ENCODE data around the gene TMEM184C.

The TMEM184C gene

DNA sequence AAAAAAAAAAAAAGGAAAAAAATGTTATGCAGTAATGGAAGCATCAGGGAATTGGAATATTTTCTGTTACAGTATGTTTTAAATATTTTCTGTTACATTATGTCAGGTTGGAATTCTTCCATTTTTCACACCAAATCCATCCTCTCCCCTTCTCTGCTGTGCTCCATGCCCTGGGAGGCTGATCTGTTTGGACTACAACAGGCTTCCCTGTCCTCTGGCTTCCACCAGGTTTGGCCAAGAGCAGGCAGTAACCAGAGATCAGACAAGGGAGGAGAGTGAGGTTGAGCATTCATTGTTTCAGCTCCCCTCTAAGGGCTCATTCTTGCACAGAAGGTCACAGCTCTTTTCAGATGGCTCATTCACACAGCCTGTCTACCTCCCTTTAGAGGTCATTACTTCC lies 11.7 kb upstream of the TMEM184C start:
- DNase-seq = no peak

DNA sequence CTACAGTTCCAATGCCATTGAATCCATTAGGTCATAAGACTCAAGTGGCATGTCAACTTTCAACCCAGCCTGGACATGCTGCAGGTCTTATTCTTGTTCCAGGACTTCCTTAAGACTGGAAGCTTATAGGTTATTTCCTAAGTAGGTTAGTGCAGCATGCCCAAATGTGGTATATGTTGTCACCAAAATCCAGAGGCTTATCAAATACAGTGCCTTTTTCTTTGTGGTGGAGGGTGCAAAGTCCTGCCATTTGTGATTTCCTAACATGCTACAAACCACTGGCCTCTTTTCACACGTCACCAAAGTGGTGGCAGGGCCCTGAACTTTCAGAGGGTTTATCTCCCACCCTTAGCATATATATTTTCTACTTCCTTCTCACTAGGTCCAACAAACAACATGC lies 9.7 kb upstream of the TMEM184C start:
- no peak for DNase-seq

DNA sequence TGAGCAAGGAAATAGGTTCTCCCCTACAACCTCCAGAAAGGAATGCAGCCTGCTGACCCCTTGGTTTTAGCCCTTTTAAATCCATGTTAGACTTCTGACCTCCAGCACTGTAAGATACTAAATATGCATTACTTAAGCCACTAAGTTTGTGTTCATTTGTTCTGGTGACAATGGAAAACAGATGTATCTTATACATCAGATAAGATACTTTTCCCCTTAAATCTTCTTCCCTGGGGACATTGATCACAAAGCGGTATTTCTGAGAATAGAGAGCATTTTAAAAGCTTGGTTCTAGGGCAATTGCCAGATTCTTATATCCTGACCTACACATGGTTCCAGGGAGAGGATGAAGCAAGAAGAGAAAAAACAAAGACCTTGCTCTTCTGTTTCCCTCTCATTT lies 6.5 kb upstream of the TMEM184C start:
- no peak for DNase-seq

DNA sequence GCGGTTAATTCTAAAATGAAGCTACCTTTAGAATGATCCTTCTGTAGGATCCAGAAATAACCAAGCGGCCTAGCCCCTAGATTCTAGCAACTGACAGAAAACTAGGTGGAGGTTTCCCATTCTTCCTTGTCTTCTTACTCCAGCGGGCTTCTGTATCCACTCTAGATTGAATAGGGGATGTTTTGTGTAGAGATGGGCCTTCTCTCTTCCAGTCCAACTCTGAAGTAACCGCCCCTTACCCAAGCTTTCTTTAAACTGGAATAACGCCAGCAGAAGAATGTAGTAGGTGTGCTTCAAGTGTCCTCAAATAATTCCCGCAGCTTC lies 386 bp upstream of the TMEM184C start:
- DNase-seq = no peak

DNA sequence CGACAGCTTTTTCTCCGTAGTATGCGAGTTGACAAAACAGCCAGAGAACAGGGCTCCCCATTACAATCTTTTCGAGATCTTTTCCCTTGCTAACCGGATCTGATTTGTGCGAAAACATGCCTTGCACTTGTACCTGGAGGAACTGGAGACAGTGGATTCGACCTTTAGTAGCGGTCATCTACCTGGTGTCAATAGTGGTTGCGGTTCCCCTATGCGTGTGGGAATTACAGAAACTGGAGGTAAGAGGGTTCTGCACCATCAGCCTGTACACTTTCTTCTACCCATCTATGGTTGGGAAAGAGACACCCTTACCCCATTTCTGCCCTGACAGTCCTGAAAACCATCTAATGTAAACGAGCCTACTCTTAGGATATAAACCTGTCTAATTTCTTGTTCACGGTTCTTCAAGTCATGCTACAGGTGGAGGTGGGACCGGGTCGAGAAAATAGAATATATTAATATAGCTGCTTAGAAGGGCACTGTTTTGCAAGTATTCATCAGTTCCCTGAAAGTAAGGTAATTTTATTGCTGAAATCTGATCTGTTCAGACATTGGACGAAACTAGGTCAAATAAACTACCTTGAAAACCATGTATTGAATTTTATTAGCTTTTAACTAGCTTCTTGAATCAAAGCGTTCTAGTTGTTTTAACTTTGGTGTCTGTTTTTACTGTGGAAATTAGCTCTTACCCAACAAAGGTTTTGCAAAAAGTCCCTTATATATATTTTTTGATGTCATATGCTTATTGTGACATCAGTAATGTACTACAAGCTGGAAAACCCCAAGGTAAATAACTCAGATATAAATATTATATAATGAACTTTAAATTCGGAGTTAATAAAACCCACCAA lies 869 bp downstream of the TMEM184C start:
- no peak for DNase-seq

DNA sequence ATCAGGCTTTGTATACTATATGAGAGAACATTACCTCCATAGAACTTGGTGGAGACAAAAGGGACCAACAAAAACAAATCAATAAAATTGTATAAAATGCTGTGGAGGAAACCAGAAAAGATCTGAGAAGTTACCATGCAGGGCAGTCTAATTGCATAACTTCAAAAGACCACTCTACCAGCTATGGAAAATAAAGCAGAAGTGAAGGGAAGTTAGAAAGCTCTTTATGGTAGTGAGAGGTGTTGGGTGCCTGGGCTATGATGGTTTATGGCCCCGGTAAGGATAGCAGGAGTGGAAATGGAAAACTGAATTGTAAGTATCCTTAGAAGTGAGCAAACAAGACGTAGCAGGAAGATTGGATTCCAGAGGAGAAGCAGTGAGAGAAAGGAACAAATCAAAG lies 3.1 kb downstream of the TMEM184C start:
- no peak for DNase-seq

DNA sequence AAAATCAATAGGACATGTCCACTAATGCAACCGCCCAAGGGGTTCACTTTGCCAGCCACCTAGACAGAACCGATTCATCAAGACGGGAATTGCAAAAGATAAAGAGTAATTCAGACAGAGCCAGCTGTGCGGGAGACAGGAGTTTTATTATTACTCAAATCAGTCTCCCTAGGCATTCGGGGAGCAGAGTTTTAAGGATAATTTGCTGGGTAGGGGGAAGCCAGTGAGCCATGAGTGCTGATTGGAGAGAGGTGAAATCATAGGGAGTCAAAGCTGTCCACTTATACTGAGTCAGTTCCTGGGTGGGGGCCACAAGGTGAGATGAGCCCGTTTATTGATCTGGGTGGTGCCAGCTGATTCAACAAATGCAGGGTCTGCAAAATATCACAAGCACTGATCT lies 8.5 kb downstream of the TMEM184C start:
- DNase-seq = no peak

DNA sequence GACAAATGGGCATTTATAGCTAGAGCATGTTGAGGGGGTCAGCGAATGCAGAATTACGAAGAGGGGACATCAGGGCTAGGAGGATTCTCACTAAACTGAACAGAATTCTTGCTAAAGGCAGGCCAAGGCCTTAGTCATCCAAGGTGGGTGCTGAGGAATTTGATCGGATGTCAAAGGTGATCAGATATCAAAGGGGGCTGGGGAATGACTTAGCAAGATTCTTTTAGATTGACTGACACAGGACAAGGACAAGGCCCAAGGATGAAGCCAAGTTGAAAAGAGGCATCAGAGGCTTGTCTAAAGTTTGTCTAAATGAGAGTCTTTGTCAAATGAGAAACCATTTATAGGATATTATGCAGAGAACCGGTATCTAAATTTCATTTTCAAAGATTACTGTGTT lies 9.7 kb downstream of the TMEM184C start:
- DNase-seq = no peak

DNA sequence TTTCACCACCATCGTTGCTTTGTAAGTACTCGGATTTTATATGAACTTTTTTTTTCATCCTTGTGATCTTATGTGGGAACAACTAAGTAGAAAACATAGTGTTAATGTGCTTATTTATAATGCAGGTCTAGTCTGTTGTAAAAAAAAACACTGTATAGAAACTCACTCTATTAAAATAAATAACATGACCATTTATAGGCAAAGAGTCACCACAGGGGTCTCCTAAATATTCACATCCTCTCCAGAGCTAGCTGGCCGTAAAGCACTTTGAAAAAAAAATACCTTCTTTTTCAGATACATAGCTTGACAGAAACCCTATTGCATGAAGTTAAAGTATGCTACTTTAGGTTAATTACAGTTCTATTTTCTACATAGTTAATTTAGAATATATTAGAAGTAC lies 11.2 kb downstream of the TMEM184C start:
- no peak for DNase-seq

DNA sequence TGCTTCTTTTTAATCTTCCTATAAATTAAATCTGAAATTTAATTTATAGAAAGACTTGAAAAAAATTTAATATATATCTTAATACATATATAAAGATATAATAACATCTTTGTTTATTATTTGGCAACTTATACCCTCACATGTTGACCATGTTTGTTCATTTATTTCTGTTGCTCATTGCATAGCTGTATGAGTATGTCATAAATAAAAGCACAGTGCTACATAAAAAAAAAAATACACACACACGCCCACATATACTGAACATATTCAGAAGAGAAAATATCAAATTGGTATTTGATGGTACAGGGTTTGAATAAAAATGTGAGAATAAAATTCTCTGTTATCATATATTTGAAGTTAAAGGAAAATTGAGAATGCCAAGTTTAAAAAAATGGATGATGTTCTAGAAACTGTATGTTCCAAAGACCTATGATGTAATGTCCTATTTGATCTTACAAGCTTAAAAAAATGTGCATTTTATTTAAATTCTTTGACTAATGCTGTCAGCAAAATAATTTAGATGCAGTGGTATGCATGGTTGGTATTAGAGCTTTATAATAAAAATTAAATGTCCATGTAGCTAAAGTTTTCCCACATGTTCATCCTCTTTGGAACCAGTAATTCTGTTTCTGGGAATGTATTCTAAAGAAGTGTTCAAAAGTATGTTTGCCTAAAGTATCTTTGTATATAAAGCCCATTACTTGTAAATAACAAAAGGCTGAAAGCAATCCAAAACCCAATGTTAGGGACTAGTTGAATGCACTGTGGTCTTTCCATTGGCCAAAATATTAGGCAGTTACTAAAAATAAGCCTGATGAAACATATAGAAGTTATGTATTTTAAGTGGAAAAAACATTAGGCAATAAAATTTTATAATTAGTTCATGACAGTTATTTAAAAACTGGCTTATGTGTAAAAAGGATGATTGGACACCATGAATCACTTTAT lies 12.9 kb downstream of the TMEM184C start:
- DNase-seq = no peak

DNA sequence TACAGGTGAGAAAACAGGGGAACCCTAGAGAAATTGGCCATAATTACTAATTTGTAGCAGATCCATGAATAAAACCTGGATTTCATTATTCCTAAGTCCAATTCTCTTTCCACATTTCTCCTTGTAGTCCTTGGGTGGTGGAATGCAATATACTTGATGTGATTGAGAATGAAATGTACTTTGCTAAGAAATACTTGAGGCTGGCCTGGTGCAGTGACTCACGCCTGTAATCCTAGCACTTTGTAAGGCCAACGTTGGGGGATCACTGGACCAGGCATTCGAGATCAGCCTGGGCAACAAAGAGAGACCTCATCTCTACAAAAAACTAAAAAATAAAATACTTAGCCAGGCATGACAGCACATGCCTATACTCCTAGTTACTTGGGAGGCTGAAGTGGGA lies 15.9 kb downstream of the TMEM184C start:
- no peak for DNase-seq

DNA sequence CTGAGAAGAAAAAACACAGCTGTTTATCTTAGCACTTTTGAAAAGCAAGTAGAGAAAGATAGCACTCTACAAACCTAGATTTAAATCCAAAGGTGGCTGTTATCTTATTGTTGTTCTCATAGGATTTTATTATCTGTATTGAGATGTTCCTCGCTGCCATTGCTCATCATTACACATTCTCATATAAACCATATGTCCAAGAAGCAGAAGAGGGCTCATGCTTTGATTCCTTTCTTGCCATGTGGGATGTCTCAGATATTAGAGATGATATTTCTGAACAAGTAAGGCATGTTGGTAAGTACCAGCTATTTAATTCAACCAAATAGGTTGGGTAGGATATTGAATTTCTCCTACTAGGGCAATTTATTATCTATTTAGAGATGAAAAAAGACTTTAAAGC lies 16.4 kb downstream of the TMEM184C start:
- no peak for DNase-seq

DNA sequence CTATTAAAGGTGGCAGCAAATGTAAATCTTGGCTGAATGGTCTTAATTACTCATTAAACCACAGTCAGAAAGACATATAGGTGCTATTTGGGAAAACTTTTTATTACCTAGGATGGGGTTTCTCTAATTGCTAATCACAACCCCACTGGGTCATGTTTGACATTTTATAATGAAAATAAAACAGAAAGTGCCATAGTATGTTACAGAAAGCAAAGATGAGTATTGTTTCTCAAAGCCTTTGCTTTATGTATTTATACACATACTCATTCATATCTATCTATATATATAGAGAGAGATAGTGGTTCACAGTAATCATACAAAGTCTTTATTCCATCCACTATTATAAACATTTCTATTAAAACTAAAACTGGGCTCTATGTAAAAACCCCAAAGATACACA lies 18.2 kb downstream of the TMEM184C start:
- DNase-seq = no peak

DNA sequence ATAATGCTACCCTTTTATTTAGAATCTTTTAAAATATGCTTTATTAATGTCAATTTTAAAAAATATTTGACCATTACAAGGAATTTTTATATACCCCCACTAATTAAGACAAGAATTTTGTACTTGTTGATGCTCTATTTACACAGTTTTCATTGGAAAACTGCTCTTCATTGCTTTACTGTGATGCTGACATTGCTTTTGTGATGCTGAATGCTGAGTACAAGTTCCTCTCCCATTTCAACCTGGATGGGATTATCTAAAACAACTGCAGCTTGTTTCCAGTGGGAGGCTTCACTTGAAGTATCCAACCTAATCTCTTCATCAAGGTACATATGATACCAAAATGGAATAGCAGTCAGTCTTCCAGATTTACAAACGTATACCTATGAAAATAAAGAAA lies 21.2 kb downstream of the TMEM184C start:
- DNase-seq = no peak

DNA sequence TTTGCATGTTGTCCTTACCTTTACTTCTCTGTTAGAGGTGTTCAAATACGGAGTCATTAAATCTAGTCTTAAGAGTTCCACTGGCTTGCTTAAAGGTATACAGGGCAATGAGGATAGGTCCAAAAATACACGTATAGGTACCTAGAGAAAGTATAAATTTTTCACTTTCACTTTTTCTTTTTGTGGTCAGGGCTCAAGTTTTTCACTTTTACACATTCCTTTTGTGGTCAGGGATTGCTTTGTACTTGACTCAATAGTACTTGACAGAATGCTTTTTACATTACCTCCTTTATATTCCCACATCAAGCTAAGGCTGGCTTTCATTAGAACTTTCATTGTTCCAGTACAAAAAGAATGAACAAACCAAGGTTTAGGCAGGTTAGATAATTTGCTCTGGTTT lies 21.7 kb downstream of the TMEM184C start:
- DNase-seq = no peak

DNA sequence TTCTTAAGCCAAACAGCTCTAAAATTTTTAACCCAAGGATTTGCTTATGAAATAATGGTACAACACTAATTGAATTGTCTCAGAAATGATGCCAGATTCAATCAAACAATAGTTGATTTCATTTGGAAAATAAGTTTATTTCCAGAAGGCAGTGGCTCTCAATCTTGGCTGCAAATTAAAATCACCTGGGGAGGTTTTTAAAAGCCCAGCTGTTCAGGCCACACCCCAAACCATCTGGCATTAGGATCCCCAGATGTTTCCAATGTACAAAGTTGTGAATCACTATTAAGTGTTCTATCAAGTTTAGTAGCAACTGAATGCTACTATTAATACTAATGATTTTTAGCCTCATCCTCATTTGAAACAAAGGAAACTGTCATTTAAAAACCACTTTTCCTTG lies 22.2 kb downstream of the TMEM184C start:
- DNase-seq = no peak

DNA sequence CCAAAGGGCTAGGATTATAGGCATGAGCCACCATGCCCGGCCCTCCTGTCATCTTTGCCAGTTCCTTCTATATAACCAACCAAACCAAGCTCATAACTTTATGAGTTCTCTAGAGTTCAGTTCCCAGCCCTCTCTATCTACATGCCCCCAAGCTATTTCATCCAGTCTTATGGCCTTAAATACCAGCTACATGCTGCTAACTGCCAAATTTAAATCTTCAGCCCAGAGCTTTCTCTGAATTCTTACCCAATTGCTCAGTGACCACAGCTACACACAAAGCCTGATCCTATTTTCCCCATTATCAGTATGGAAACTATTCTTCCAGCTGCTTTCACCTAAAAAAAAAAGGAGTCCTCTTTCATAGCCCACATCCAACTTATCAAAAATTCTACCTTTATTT lies 23.1 kb downstream of the TMEM184C start:
- DNase-seq = no peak

DNA sequence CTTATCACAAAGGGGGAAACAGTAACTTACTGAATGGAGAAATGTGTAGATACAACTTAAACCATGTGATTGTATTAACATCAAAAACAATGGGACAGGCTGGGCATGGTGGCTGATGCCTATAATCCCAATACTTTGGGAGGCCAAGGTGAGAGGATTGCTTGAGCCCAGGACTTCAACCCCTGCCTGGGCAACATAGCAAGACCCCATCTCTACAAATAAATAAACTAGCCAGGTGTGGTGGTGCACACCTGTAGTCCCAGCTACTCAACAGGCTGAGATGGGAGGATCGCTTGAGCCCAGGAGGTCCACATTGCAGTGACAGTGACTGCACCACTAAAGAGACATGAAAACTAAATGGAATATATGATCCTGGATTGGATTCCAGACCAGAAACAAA lies 26.4 kb downstream of the TMEM184C start:
- DNase-seq = no peak

DNA sequence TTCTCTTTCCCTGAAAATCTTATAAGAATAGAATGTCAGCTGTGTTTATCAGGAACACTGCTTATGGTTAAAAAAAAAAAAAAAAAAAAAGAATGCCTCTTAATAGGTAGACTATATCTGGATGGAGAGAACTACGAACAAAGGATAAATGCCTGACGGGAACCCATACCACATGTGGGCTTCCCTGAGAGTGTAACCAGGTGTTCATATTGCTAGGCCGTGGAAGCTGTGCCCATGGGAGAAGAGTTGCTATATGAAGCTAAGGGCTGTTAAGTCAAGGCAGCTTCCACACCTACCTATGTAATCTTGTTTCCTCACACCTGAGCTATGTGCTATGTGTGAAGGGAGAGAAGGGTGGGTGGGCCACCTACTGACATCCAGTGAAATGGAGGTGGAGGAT lies 27.3 kb downstream of the TMEM184C start:
- no peak for DNase-seq

DNA sequence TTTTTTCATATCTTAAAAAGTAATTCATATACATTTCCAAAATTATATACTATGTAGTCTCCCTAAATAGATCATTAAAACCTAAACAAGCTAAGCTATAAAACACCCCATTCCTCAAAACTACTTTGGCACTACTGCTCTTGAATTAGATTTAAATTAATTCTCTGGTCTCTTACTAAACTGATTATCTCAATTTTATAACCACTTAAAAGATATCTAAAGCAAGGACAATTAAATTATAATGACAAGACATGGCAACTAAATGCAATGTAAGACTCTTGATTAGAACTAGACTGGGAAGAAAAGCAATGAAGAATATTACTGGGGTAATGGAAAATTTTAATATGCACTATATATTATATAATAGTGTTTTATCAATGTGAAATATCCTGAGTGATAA lies 27.9 kb downstream of the TMEM184C start:
- no peak for DNase-seq

DNA sequence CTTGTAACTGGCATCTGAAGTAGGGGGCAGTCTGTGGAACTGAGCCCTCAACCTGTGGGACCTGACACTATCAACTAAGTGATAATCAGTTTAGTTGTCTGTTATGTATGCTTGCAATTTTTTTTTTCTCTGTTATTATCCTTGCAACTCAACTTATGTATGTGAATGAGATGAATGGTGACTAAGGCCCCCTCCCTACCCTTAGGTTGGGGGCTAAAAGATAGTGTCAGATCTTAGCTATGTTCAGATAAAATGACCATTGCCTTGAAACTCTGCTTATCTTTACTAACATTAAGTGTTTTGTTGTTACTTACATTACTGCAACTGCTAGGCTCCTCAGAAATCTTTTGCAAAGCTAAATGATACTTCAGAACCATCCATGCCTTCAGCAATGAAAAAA lies 31.5 kb downstream of the TMEM184C start:
- DNase-seq = no peak

DNA sequence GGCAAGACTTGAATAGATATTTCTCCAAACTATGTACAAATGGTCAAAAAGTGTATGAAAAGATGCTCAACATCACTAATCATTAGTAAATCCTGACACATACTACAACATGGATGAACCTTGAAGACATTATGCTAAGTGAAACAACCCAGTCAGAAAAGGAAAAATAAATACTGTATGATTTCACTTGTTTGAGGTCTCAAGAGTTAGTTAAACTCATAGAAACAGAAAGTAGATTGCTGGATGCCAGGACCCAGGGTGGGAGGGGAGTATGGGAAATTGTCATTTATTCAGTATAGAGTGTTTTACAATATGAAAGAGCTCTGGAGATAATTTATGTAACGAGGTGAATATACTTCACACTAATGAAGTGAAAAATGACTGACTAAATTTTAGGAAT lies 34.4 kb downstream of the TMEM184C start:
- DNase-seq = no peak

DNA sequence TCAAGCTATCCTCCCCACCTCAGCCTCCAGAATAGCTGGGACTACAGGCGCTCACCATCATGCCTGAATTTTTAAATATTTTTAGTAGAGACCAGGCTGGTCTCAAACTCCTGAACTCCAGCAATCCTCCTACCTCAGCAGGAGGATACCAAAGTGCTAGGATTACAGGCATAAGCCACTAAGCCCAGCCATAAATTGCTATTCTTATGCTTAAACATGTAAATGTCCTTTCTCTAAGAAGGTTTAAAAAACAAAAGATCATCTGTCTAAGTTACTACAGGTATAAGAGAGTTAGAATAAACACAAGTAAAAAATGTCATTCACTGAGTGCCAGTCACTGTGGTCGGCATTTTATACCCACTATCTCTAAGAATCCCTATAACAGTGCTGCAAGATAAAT lies 38.4 kb downstream of the TMEM184C start:
- no peak for DNase-seq

DNA sequence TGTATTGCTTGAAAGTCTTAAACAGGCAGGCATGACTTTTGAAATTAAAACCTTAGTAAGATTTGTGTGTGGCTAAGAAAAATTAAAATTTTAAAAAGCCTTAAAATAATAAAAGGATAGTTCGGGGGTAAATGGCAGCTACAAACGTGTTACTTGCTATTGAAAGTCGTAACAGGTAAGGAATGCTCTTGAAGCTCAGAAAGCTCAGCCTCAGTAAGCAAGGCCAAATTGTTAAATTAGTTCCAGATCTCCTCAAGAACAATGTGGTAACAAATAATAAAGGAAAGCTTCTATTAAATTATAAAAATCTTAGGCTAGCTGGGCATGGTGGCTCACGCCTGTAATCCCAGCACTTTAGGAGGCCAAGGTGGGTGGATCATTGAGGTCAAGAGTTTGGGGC lies 41.3 kb downstream of the TMEM184C start:
- DNase-seq = no peak
